OCI-LY1 (cell line): ENCODE data around the gene OXER1.
A peak's percentile ranks its signal among the peaks of the same experiment; 100 is the strongest.

Experiments
- H2AFZ ChIP-seq: fragments of 200-600 bp; sonication (generic), shearing (Covaris generic); 2 replicates; pipeline ENCODE4 v1.6.0; 2014; ENCODE audit warnings: antibody characterized with exemption, mild to moderate bottlenecking, low read length
- H3F3A ChIP-seq: fragments of 200-600 bp; sonication (generic), shearing (Covaris generic); 2 replicates; pipeline ENCODE4 v1.6.0; 2014; ENCODE audit warnings: mild to moderate bottlenecking, antibody characterized with exemption, low read length, moderate library complexity; ENCODE audit not compliant: insufficient read depth
- H3K27ac ChIP-seq: fragments of 200-600 bp; sonication (generic); 2 replicates; pipeline ENCODE4 v1.5.1; 2014; ENCODE audit warnings: low read length, mixed run types, mild to moderate bottlenecking, low read depth; ENCODE audit not compliant: poor library complexity, severe bottlenecking
- H3K27me3 ChIP-seq: fragments of 200-600 bp; sonication (generic); 2 replicates; pipeline ENCODE4 v1.6.0; 2014; ENCODE audit warnings: antibody characterized with exemption, mild to moderate bottlenecking, low read length, moderate library complexity; ENCODE audit not compliant: insufficient read depth
- H3K36me3 ChIP-seq: fragments of 200-600 bp; sonication (generic); 2 replicates; pipeline ENCODE4 v1.6.1; 2014; ENCODE audit warnings: mild to moderate bottlenecking, antibody characterized with exemption, low read length, moderate library complexity, mixed read lengths; ENCODE audit not compliant: insufficient read depth
- H3K4me1 ChIP-seq: fragments of 200-600 bp; sonication (generic); 2 replicates; pipeline ENCODE4 v1.5.1; 2014; ENCODE audit warnings: mild to moderate bottlenecking, low read length, moderate library complexity; ENCODE audit not compliant: insufficient read depth, severe bottlenecking
- H3K4me2 ChIP-seq: fragments of 200-600 bp; sonication (generic), shearing (Covaris generic); 2 replicates; pipeline ENCODE4 v1.6.1; 2014; ENCODE audit warnings: low read length
- H3K4me3 ChIP-seq: fragments of 200-600 bp; sonication (generic); 2 replicates; pipeline ENCODE4 v1.5.1; 2014; ENCODE audit warnings: low read length, low read depth, mild to moderate bottlenecking, mixed read lengths; ENCODE audit not compliant: poor library complexity, severe bottlenecking
- H3K79me2 ChIP-seq: fragments of 200-600 bp; shearing (Covaris generic); 2 replicates; pipeline ENCODE4 v1.6.1; 2016; ENCODE audit warnings: mixed run types, low read length, mixed read lengths; ENCODE audit not compliant: insufficient read depth
- H3K9ac ChIP-seq: fragments of 200-600 bp; sonication (generic), shearing (Covaris generic); 2 replicates; pipeline ENCODE4 v1.6.1; 2014; ENCODE audit warnings: mild to moderate bottlenecking, low read length, mixed read lengths
- H3K9me2 ChIP-seq: fragments of 200-600 bp; sonication (generic), shearing (Covaris generic); 2 replicates; pipeline ENCODE4 v1.6.1; 2014; ENCODE audit warnings: low read depth, mild to moderate bottlenecking, low read length, mixed read lengths
- H3K9me3 ChIP-seq: fragments of 200-600 bp; shearing (Covaris generic); 2 replicates; pipeline ENCODE4 v1.6.1; 2014; ENCODE audit warnings: low read length, mixed read lengths
- H4K20me1 ChIP-seq: fragments of 200-600 bp; sonication (generic), shearing (Covaris generic); 2 replicates; pipeline ENCODE4 v1.6.0; 2016; ENCODE audit warnings: mild to moderate bottlenecking, low read length; ENCODE audit not compliant: insufficient read depth
- EZH2 ChIP-seq: fragments of 200-600 bp; sonication (generic), shearing (Covaris generic); IDR thresholded peaks from 2 replicates; pipeline ENCODE4 v1.8.0; 2017; ENCODE audit warnings: borderline replicate concordance, mixed run types, mild to moderate bottlenecking, antibody characterized with exemption, low read length, moderate library complexity, mixed read lengths
- TF ChIP-seq, protein P1 (sequence below): fragments of 200-600 bp; sonication (generic), shearing (Covaris generic); IDR thresholded peaks from 2 replicates; pipeline ENCODE4 v1.5.1; 2017; ENCODE audit warnings: mild to moderate bottlenecking, antibody characterized with exemption, low read length, moderate library complexity, mixed read lengths

The OXER1 gene

DNA sequence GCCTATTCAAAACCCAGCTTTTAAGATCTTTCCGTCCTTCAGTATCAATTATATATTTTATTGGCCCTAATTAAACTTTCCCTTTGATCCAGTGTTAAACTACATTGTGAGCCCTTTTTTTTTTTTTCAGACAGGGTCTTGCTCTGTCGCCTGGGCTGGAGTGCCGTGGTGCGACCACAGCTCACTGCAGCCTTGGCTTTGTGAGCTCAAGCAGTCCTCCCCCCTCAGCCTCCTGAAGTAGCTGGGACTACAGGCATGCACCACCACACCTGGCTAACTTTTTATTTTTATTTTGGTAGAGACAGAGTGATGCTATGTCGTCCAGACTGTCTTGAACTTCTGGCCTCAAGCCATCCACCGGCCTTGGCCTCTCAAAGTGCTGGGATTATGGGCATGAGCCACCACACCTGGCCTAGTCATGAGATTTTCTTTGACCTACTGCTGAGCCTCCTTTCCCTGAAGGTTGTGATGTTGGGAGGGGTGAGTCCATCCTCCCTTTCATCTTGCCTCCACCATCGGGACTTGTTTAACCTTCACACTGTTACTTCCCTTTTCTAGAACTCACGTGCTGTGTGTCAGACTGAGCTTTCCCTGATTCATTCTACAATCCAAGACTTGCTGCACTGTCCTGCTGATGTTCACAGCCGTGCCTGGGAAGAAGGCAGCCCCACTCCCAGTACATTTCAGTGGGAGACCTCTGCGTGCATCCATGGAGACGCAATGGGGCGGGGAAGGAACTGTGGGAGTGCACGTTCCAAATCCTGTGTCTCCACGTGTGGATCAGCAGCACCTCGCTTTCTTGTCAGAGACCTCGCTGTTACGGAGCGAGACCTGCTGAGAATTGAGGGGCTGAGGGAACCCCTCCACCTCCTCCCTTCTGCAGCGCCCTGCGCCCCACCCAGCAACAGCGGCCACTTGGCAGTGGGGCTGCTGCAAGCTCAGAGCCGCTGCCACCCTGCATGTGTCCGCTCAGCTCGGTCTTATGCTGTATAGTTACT lies 10.8 kb downstream of the OXER1 start:
- Histone ChIP-seq H3F3A (peaks cover 4% of the 10 kb centered on the region; the same call in 1 of the 2 replicates), H3K9ac (peak overlapping the region; percentile 55), H3K4me2 (peak overlapping the region; percentile 55), H3K36me3 (peaks cover 23% of the 10 kb centered on the region; the same call in 1 of the 2 replicates), H4K20me1 (no peaks in the 10 kb centered on the region), H3K9me3 (no peaks in the 10 kb centered on the region), H3K27ac (peak overlapping the region; percentile 96), H3K79me2 (no peaks in the 10 kb centered on the region), H2AFZ (no peak overlapping the region), H3K4me1 (peaks cover 72% of the 10 kb centered on the region), H3K4me3 (peak overlapping the region; percentile 34), H3K9me2 (no peaks in the 10 kb centered on the region), H3K27me3 (no peaks in the 10 kb centered on the region)
- TF ChIP-seq, protein P1, sequence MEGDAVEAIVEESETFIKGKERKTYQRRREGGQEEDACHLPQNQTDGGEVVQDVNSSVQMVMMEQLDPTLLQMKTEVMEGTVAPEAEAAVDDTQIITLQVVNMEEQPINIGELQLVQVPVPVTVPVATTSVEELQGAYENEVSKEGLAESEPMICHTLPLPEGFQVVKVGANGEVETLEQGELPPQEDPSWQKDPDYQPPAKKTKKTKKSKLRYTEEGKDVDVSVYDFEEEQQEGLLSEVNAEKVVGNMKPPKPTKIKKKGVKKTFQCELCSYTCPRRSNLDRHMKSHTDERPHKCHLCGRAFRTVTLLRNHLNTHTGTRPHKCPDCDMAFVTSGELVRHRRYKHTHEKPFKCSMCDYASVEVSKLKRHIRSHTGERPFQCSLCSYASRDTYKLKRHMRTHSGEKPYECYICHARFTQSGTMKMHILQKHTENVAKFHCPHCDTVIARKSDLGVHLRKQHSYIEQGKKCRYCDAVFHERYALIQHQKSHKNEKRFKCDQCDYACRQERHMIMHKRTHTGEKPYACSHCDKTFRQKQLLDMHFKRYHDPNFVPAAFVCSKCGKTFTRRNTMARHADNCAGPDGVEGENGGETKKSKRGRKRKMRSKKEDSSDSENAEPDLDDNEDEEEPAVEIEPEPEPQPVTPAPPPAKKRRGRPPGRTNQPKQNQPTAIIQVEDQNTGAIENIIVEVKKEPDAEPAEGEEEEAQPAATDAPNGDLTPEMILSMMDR: no peak
- TF ChIP-seq EZH2: no peak

DNA sequence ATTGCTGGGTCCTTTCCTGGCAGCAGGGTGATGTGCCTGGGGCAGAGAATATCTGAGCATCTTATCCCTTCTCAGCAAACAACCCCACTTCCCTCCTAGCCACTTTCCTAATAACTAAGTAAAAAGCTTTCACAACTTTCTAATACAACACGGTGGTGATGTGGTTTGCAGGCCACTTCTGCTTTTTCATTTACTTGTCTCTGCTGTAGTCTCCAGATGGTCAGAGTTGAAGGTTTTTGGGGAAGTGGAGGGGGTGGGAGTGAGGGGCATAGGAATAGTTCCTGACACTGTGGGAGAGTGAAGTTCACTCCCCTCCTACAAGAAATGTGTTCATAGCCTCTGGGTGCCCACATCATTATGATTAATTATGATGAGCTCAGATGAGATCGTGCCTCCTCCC lies 11.6 kb downstream of the OXER1 start:
- peak overlapping the region; percentile 1; the same call in 1 of the 2 replicates for H3K9ac ChIP-seq
- no peak overlapping the region for H2AFZ ChIP-seq
- no peak overlapping the region for H3K4me3 ChIP-seq
- H3K9me3 ChIP-seq: no peaks in the 10 kb centered on the region
- peak overlapping the region; percentile 96 for H3K27ac ChIP-seq
- no peaks in the 10 kb centered on the region for H3K27me3 ChIP-seq
- TF ChIP-seq, protein P1: no peak
- TF ChIP-seq EZH2: no peak
- H3K4me1 ChIP-seq: peaks cover 72% of the 10 kb centered on the region
- peak overlapping the region; percentile 55 for H3K4me2 ChIP-seq
- H3K36me3 ChIP-seq: peaks cover 25% of the 10 kb centered on the region; the same call in 1 of the 2 replicates
- no peaks in the 10 kb centered on the region for H3K79me2 ChIP-seq
- H3K9me2 ChIP-seq: no peaks in the 10 kb centered on the region
- no peaks in the 10 kb centered on the region for H4K20me1 ChIP-seq
- peaks cover 4% of the 10 kb centered on the region; the same call in 1 of the 2 replicates for H3F3A ChIP-seq

DNA sequence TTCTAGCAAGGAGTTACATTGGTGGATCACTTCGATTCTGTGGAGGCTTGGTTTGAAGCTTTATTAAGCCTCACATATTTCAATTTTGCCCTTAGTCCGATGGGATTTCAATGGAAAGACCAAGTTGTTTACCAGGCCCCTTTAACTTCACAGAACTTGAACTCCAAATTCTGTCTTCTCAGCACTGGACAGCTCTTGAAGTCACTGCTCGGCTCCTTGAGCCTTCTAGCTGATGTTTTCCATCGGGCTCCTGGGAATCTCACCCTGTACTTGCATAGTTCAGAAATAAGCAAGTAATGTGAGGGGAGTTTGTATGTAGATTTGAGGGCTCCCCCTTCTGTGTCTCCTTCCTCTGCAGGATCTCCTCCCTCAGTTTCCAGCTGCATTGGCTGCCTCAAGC lies 15.1 kb downstream of the OXER1 start:
- Histone ChIP-seq H3K4me3 (no peak overlapping the region), H4K20me1 (no peaks in the 10 kb centered on the region), H3K27ac (no peak overlapping the region), H2AFZ (no peak overlapping the region), H3K4me1 (peaks cover 37% of the 10 kb centered on the region), H3K9ac (no peak overlapping the region), H3K79me2 (no peaks in the 10 kb centered on the region), H3K27me3 (no peaks in the 10 kb centered on the region), H3K9me3 (no peaks in the 10 kb centered on the region), H3K9me2 (no peaks in the 10 kb centered on the region), H3K4me2 (no peak overlapping the region), H3F3A (peaks cover 4% of the 10 kb centered on the region; the same call in 1 of the 2 replicates), H3K36me3 (peaks cover 40% of the 10 kb centered on the region; the same call in 1 of the 2 replicates)
- TF ChIP-seq EZH2: no peak
- TF ChIP-seq, protein P1: no peak
